OCI-LY3 (cell line): ENCODE results near the gene ENOX2.

Source experiments
- CTCF ChIP-seq: fragments of 200-600, 300-600 bp; sonication (generic); IDR thresholded peaks from 2 replicates; pipeline ENCODE4 v1.5.1; 2014; ENCODE audit warnings: antibody characterized with exemption, low read length, low read depth
- EZH2phosphoT487 ChIP-seq: fragments of 200-600 bp; shearing (Covaris generic); IDR thresholded peaks from 2 replicates; pipeline ENCODE4 v1.6.1; 2018; ENCODE audit warnings: antibody characterized with exemption, mixed run types, low read depth

GRCh38 chrX:130594453-130594916 lies 308.5 kb downstream of the ENOX2 start:
- TF ChIP-seq CTCF (no peak), EZH2phosphoT487 (no peak)
